GM19099 (cell line): Measurements from ENCODE around the gene NCOA5.

Experiments
- POLR2A ChIP-seq: IDR thresholded peaks from 3 replicates; pipeline ENCODE4 v1.6.1; 2011; ENCODE audit warnings: low read depth; ENCODE audit not compliant: insufficient read length; ENCODE audit errors: extremely low read depth

The NCOA5 gene

GRCh38 chr20:46011631-46012482 lies 77.9 kb downstream of the NCOA5 start:
- no peak for TF ChIP-seq POLR2A
